IgD-negative memory B cell (primary cell): ENCODE data around the gene KRTAP1-1. TPM values are rescaled to one million over a fixed set of nuclear protein-coding genes. Genes with fewer than 3 reads are reported as not detected.
"Not testable (repeated sequence)": the region's sequence is repeated elsewhere in the genome, so short reads cannot be mapped to it uniquely, and the experiment has no call there.

ENCODE experiments used
- H3K27ac Mint-ChIP-seq, 3 donors: one replicate each; pipeline ENCODE4 v1.8.0; 2020 to 2022; ENCODE audit warnings: mild to moderate bottlenecking in 3 of 3, mixed read lengths in 3 of 3, moderate library complexity in 1 of 3
- H3K27me3 Mint-ChIP-seq: one replicate; pipeline ENCODE4 v1.8.0; 2021; ENCODE audit warnings: mixed read lengths
- H3K36me3 Mint-ChIP-seq: one replicate; pipeline ENCODE4 v1.8.0; 2020; ENCODE audit warnings: mild to moderate bottlenecking, mixed read lengths
- H3K4me1 Mint-ChIP-seq, 3 donors: one replicate each; pipeline ENCODE4 v1.8.0; 2020 to 2022; ENCODE audit warnings: mixed read lengths in 3 of 3, mild to moderate bottlenecking in 1 of 3
- H3K4me3 Mint-ChIP-seq, 4 donors: one replicate each; pipeline ENCODE4 v1.8.0; 2020 to 2022; ENCODE audit warnings: mild to moderate bottlenecking in 4 of 4, mixed read lengths in 4 of 4, moderate library complexity in 3 of 4
- H3K9me3 Mint-ChIP-seq, 3 donors: one replicate each; pipeline ENCODE4 v1.8.0; 2020 to 2021; ENCODE audit warnings: mixed read lengths in 3 of 3, mild to moderate bottlenecking in 1 of 3
- polyA plus RNA-seq: library from polyadenylated mRNA; unstranded; fragments of 300-500 nt; fragmentation: Illumina TruSeq; gene quantifications from one replicate; pipeline ENCODE4 v1.2.3, GENCODE V29; 2021

KRTAP1-1 gene
- polyA plus RNA-seq, 1 donor from 2014 or later, result not detected

- Mint-ChIP-seq H3K27ac (no peak overlapping the region), H3K36me3 (no peaks in the 10 kb centered on the region), H3K4me3 (no peak overlapping the region)
Measured at GRCh38 chr17:41009301-41009760, 31.9 kb downstream of the KRTAP1-1 start.

GRCh38 chr17:41008811-41009210, 32.4 kb downstream of the KRTAP1-1 start, which contains the start of gene KRTAP3-1:
Gene KRTAP3-1 (minus strand): TSS chr17:41009128. CDS start chr17:41009074, 54 bp downstream.
- H3K9me3 Mint-ChIP-seq, result no peaks in the 10 kb centered on the region
- H3K27ac Mint-ChIP-seq, result no peak within 1 kb of the TSS
- peaks cover 3% of the 10 kb centered on the region for H3K27me3 Mint-ChIP-seq
- H3K4me3 Mint-ChIP-seq, result no peak within 1 kb of the TSS
- no peaks in the 10 kb centered on the region for H3K36me3 Mint-ChIP-seq
- H3K4me1 Mint-ChIP-seq, result no peaks in the 10 kb centered on the region

More at GRCh38 chr17:41009301-41009760, 31.9 kb downstream of the KRTAP1-1 start:
- Mint-ChIP-seq H3K27me3 (peaks cover 3% of the 10 kb centered on the region), H3K4me1 (no peaks in the 10 kb centered on the region), H3K9me3 (no peaks in the 10 kb centered on the region)

GRCh38 chr17:41004397-41004796, 36.9 kb downstream of the KRTAP1-1 start:
- no peaks in the 10 kb centered on the region for H3K9me3 Mint-ChIP-seq
- no peaks in the 10 kb centered on the region for H3K4me1 Mint-ChIP-seq
- H3K27me3 Mint-ChIP-seq, result peaks cover 14% of the 10 kb centered on the region
- no peak overlapping the region for H3K27ac Mint-ChIP-seq
- no peak overlapping the region for H3K4me3 Mint-ChIP-seq
- no peaks in the 10 kb centered on the region for H3K36me3 Mint-ChIP-seq

- Mint-ChIP-seq H3K4me1 (no peaks in the 10 kb centered on the region), H3K9me3 (no peaks in the 10 kb centered on the region), H3K36me3 (no peaks in the 10 kb centered on the region), H3K4me3 (no peak overlapping the region), H3K27me3 (peaks cover 18% of the 10 kb centered on the region), H3K27ac (no peak overlapping the region)
Measured at GRCh38 chr17:41003926-41004325, 37.3 kb downstream of the KRTAP1-1 start.

- Mint-ChIP-seq H3K4me1 (no peaks in the 10 kb centered on the region), H3K36me3 (no peaks in the 10 kb centered on the region), H3K9me3 (peaks cover 0 to 1% (median 0%) of the 10 kb centered on the region in 3 donors), H3K27me3 (peaks cover 18% of the 10 kb centered on the region), H3K27ac (no peak overlapping the region), H3K4me3 (no peak overlapping the region)
Measured at GRCh38 chr17:41002814-41003213, 38.4 kb downstream of the KRTAP1-1 start.

- peaks cover 23% of the 10 kb centered on the region for H3K27me3 Mint-ChIP-seq
- H3K4me3 Mint-ChIP-seq, result no peak overlapping the region
- no peak overlapping the region for H3K27ac Mint-ChIP-seq
- no peaks in the 10 kb centered on the region for H3K36me3 Mint-ChIP-seq
- no peaks in the 10 kb centered on the region for H3K4me1 Mint-ChIP-seq
- peaks cover 0 to 1% (median 1%) of the 10 kb centered on the region in 3 donors for H3K9me3 Mint-ChIP-seq
Measured at GRCh38 chr17:41001795-41002194, 39.5 kb downstream of the KRTAP1-1 start.

- not testable (repeated sequence) for H3K27ac Mint-ChIP-seq, H3K9me3 Mint-ChIP-seq, H3K4me3 Mint-ChIP-seq, H3K36me3 Mint-ChIP-seq, H3K4me1 Mint-ChIP-seq
- H3K27me3 Mint-ChIP-seq, result peaks cover 28% of the 10 kb centered on the region
Measured at GRCh38 chr17:40999563-40999962, 41.7 kb downstream of the KRTAP1-1 start, which contains the start of gene KRTAP3-2. Gene KRTAP3-2 (minus strand): TSS chr17:40999906. CDS start chr17:40999853, 53 bp downstream.

GRCh38 chr17:40997361-40997760, 43.9 kb downstream of the KRTAP1-1 start:
- Mint-ChIP-seq H3K4me3 (no peak overlapping the region), H3K27ac (no peak overlapping the region), H3K9me3 (peaks cover 0 to 1% (median 1%) of the 10 kb centered on the region in 3 donors), H3K4me1 (no peaks in the 10 kb centered on the region), H3K27me3 (peaks cover 35% of the 10 kb centered on the region), H3K36me3 (no peaks in the 10 kb centered on the region)

GRCh38 chr17:40996829-40997228, 44.4 kb downstream of the KRTAP1-1 start:
- no peak overlapping the region for H3K27ac Mint-ChIP-seq
- peaks cover 0 to 1% (median 1%) of the 10 kb centered on the region in 3 donors for H3K9me3 Mint-ChIP-seq
- no peaks in the 10 kb centered on the region for H3K36me3 Mint-ChIP-seq
- H3K4me3 Mint-ChIP-seq, result no peak overlapping the region
- no peaks in the 10 kb centered on the region for H3K4me1 Mint-ChIP-seq
- H3K27me3 Mint-ChIP-seq, result peaks cover 38% of the 10 kb centered on the region

- H3K4me1 Mint-ChIP-seq, result no peaks in the 10 kb centered on the region
- no peak overlapping the region for H3K4me3 Mint-ChIP-seq
- peaks cover 38% of the 10 kb centered on the region for H3K27me3 Mint-ChIP-seq
- peaks cover 1 to 3% (median 1%) of the 10 kb centered on the region in 3 donors for H3K9me3 Mint-ChIP-seq
- H3K27ac Mint-ChIP-seq, result no peak overlapping the region
- no peaks in the 10 kb centered on the region for H3K36me3 Mint-ChIP-seq
Measured at GRCh38 chr17:40995116-40995515, 46.1 kb downstream of the KRTAP1-1 start.

GRCh38 chr17:40993839-40994238, 47.4 kb downstream of the KRTAP1-1 start, which contains the start of gene KRTAP3-3:
Gene KRTAP3-3 (minus strand): TSS chr17:40994164. CDS start chr17:40994097, 67 bp downstream.
- no peak within 1 kb of the TSS for H3K27ac Mint-ChIP-seq
- peak within 1 kb of the TSS in 1 of 4 donors; percentile 35 for H3K4me3 Mint-ChIP-seq
- H3K36me3 Mint-ChIP-seq, result no peaks in the 10 kb centered on the region
- no peaks in the 10 kb centered on the region for H3K4me1 Mint-ChIP-seq
- peaks cover 28% of the 10 kb centered on the region for H3K27me3 Mint-ChIP-seq
- H3K9me3 Mint-ChIP-seq, result peaks cover 1 to 3% (median 1%) of the 10 kb centered on the region in 3 donors

GRCh38 chr17:40993084-40993483, 48.2 kb downstream of the KRTAP1-1 start:
- peaks cover 25% of the 10 kb centered on the region for H3K27me3 Mint-ChIP-seq
- no peak overlapping the region for H3K27ac Mint-ChIP-seq
- no peaks in the 10 kb centered on the region for H3K4me1 Mint-ChIP-seq
- peaks cover 0 to 3% (median 1%) of the 10 kb centered on the region in 3 donors for H3K9me3 Mint-ChIP-seq
- no peaks in the 10 kb centered on the region for H3K36me3 Mint-ChIP-seq
- H3K4me3 Mint-ChIP-seq, result no peak overlapping the region

GRCh38 chr17:40992666-40993065, 48.6 kb downstream of the KRTAP1-1 start:
- Mint-ChIP-seq H3K4me1 (peaks cover 0 to 1% (median 0%) of the 10 kb centered on the region in 3 donors), H3K27me3 (peaks cover 25% of the 10 kb centered on the region), H3K9me3 (peaks cover 0 to 3% (median under 1%) of the 10 kb centered on the region in 3 donors), H3K27ac (no peak overlapping the region), H3K4me3 (no peak overlapping the region), H3K36me3 (no peaks in the 10 kb centered on the region)
